ENCODE results near the gene JCAD.

JCAD gene

GRCh38 chr10:30046476-30046875, 12.9 kb downstream of the JCAD start:
- no peak for DNase-seq (ENCODE audit: low read depth)

GRCh38 chr10:30045961-30046360, 13.4 kb downstream of the JCAD start:
- no peak for DNase-seq (ENCODE audit: low read depth)

DNA sequence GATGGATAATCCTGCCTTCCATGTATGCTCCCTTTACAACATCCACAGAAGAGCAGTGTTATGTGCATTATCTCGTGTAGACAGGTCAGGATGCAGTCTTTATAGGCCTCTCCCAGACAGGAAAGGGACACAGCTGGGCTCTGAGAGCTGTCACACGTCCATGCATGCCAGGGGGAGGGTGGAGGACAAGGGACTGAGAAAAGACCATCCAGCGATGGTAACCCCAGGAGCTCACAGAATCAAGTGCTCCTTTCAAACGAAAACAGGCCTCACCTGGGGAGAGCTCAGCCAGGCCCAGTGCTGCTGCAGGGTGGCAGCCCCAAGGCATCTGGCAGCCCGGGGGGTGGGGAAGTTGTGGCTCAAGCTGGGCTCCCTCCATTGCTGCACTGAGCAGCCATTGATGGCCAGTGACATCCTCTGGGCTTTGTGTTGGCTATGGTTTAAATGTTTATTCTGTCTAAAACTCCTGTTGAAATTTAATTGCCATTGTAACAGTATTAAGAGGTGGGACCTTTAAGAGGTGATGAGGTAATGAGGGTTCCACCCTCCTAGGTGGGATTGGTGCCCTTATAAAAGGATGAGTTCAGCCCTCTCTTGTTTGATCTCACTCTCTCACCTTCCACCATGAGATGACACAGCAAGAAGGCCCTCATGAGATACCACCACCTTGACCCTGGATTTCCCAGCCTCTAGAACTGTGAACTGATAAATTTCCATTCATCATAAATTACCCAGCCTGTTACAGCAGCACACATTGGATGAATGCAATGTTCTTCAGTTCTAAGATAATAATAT, 15.7 kb downstream of the JCAD start:
- DNase-seq (ENCODE audit: low read depth) = no peak

DNA sequence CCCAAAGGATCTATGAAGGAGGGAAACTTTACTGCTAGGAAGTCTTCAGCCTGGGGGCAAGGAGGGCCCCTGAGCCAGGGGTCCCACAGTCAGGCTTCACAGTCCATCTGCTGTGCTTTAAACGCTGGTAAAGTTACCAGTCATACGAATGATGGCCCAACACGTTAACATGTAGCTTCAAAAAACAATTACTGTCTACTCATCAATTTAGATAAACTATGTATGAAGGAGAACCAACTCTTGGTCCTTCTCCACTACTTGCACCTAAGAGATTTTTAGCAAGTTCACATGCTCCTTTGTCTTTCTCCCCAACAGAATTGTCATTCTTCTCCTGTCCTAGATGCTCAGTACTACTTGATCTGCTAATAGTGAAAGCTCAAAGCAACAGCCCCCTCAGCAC, 16.6 kb downstream of the JCAD start:
- DNase-seq (ENCODE audit: low read depth) = no peak

GRCh38 chr10:30041196-30042105, 17.9 kb downstream of the JCAD start:
- no peak for DNase-seq (ENCODE audit: low read depth)

GRCh38 chr10:30040597-30040996, 18.8 kb downstream of the JCAD start:
- DNase-seq (ENCODE audit: low read depth) = no peak

DNA sequence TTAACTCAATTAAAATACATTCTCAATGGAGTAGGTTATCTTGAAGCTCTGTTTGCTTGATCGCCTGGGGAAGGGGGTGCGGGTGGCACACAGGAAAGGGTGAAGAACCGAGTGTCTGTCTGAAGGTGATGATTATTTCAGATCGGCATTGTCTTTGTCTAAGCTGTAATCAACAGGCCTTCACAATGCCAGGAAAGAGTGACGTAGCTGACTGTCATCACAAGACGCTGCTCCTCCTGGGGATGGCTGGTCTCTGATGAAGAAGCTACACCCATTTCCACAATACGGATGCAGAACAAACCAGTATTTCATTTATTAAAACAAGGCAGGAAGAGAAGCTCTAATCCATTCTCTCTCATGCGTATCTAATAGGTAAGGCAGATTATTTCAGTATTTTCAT, 19.4 kb downstream of the JCAD start:
- no peak for DNase-seq (ENCODE audit: low read depth)

DNA sequence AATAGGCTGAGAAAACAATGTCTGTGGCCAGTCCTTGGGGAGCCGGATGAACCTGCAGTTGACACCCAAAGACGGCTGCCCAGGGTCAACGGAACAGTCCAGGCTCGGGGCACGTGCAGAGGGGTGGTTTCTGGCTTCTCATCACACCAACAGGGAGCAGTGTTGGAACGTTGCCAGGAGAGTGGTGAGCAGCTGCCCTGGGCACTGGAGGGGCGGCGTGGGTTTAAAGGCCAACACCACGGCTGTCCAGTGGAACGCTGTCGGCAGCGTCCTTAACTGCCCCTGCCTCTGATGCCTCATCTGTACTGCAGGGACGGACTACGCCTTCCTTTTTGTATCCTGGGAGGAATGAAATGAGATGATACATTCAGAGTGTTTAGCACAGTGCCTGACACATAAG, 19.8 kb downstream of the JCAD start:
- DNase-seq (ENCODE audit: low read depth) = no peak

DNA sequence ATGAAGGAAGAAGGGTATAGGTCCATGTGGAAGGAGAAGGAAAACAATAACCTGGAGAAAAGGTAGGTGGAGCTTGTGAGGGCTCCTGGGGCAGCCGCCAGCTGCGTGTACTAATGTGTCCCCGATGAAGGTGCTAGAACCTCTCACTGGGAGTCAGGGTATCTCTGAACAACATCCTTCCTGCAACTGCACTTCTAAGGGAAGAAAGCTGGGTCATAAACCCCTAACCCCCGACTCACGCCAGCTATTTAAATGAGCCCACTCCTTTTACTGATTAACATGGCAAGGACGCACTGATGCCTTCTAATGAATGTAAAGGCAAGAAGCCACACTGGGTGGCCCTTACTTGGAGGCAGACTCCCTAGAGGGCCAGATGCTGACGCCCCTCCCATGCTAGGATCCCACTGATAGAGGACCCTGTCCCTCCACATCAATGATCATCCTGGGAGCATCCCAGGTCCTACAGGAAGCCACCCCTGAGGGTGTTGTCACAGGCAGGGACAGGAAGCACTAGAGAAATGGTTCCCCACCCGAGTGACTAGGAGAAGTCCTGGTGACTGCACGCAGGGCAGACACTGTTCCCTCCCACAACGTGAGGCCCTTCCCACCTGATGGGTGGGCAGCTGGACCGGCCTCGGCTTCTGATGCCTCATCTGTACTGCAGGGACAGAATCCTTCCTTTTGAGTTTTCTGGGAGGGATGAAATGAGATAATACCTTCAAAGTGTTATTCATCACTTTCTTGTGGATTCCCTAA, 20.4 kb downstream of the JCAD start:
- DNase-seq (ENCODE audit: low read depth) = no peak

DNA sequence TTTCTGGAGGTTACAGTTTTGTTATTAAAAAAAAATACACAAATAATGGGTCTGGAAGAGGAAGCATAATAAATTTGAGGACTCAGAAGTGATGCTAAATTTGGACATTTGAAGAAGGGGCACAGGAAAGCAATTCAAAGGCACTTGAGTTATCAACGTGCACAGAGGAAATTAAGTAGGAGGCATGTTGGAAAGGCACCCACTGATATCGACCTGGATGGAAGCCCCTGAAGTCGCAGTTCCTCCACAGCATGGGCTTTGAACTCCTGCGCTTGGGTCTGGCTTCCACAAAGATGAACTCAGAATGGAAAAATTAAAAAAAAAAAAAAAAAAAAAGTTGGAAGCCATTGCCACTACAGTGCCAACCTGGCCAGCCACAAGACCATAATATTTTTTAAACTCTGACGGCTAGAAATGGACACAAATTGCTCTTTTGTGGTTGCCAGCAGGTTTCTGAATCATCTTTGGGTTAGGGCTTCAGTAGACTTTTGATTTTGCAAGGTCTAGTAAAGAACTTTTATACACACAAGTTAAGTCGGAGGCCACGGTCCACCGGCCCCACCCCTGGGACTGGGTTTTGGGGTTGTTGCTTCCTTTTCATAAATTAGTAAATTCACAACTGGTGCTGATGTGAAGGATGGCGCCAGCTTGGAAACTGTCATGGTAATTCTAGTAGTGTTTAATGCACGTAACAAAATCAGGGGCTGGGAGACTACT, 21.6 kb downstream of the JCAD start:
- no peak for DNase-seq (ENCODE audit: low read depth)

DNA sequence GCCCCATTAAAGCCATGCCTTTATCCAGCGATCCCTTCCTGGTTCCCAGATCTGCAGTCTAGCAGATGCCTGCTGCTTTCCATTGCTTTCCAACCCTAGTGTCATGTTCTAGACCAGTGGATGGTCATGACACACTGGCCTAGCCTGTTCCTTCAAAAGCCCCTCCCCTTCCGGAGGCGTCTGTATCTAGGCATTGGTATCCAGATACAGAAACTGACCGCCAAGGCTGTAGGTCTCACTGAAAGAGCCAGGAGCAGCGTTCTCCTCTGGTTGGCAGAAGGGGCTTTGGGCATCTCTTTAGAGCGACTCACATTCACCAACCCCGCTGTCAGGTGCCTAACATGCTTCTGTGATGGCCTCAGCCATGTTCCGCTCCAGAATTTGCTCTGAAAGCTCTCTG, 22.6 kb downstream of the JCAD start:
- DNase-seq (ENCODE audit: low read depth) = no peak

DNA sequence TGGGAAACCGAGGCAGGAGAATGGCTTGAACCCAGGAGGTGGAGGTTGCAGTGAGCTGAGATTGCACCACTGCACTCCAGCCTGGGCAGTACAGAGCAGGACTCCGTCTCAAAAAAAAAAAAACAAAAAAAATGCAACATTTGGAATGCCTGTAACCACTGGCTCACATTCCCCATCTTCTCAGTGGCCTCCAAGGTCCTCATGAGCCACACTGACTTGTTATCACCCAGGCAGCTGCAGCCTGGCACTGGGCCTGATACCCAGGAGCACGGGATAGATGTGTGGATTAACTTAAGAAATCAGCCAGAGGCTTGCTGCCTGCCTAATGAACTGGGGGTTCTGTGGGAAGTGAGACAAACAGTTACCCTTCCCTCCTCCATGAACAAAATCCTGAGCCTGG, 23.0 kb downstream of the JCAD start:
- no peak for DNase-seq (ENCODE audit: low read depth)

- DNase-seq (ENCODE audit: low read depth) = no peak
These were observed 24.8 kb downstream of the JCAD start for GRCh38 chr10:30034433-30035137.

DNA sequence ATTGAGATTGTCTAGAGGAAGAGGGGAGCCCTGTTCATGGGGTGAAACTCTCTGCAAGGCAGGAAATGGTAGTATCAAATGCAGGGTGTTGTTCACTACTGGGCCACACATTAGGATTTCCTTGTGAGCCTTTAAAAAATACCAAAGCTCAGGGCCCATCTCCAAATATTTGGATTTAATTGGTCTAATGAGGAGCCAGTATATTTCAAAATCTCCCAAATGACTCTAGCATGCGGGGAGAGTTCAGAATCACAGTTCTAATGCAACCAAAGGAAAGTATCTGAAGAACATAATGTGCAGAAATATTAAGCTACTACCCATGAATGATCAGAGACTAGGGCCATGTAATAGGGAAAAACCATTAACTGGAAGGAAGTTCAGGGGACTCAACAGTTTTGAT, 27.3 kb downstream of the JCAD start:
- DNase-seq (ENCODE audit: low read depth) = no peak

DNA sequence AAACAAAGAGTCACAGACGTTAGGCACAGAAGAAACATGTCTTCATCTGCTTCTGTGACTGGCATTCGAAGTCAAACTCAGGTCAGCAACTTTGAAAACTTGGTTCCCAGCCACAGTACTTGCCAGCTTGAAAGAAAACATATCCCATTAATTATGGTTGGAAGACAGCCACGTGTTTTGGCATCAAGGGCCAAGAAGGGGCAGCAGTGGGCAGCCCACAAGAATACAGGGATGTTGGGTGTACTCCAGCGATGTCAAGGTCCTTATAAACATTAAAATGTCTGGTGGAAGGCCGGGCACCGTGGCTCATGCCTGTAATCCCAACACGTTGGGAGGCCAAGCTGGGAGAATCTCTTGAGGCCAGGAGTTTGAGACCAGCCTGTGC, 29.5 kb downstream of the JCAD start:
- no peak for DNase-seq (ENCODE audit: low read depth)

DNA sequence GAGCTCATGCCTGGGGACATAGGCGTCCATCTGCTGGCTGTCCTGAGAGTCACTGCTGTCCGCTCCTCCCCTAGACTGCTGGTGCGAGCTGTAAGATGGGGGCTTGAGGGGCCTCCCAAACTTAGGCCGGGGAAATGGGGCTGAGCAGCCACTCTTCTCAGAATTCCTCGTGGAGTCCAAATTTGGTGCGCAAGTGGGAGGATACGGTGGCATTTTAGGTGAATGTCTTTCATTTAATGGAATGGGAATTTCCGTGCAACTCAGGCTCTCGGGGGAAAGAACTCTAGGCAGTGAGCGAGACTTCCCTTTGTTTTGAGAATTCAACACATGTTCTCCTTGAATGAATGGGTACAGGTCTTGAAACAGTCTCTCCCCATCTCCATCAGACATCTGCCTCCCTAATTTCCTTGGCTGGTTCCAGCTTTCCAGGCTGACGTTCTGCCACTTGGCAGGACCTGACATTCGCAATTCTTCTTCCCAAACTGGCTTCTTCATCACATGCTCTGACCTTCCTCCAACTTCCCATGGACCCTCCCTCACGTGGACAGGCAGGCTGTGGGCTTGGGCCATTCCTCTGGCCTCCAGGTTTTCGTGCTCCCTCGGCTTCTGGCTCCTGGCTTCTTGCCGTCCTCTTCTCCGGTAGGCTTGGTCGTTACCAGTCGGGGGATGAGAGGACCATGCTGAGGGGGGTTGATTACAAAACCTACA, 30.1 kb downstream of the JCAD start:
- no peak for DNase-seq (ENCODE audit: low read depth)

GRCh38 chr10:30028738-30029030, 30.7 kb downstream of the JCAD start:
- DNase-seq (ENCODE audit: low read depth) = no peak

DNA sequence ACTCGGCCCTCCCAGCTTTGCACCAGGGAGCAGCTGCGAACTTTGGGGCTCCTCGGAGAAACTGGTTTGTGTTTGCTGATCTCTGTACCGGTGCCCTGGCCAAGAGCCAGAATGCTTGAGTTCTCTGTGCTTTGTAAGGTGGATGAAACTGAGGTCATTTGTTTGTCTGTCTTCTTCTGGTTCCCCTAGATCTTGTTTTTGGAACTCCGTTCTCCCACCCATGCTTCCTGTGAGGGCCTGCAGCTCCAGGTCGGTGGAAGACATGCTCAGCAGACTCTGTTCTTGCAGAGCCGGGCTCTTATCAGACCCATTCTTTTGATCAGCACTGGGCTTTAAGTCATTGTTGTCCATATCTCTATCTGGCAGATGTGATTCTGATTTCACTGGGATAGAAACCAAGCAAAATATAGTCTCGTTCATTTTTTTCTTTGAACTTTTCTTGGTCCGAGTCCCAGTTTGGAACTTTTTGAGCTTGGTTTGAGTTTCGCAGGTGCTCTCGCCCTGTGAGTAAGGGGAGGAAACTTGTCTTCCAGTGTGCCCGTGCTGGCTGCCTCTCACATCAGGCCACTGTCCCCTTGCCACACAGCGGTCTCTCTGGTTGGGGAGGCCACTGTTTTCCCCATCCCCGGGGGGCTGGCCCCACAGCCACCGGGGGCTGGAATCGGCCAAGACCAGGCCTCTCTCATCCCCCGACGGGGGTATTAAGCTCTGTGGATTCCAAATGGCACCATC, 31.2 kb downstream of the JCAD start:
- DNase-seq (ENCODE audit: low read depth) = no peak

DNA sequence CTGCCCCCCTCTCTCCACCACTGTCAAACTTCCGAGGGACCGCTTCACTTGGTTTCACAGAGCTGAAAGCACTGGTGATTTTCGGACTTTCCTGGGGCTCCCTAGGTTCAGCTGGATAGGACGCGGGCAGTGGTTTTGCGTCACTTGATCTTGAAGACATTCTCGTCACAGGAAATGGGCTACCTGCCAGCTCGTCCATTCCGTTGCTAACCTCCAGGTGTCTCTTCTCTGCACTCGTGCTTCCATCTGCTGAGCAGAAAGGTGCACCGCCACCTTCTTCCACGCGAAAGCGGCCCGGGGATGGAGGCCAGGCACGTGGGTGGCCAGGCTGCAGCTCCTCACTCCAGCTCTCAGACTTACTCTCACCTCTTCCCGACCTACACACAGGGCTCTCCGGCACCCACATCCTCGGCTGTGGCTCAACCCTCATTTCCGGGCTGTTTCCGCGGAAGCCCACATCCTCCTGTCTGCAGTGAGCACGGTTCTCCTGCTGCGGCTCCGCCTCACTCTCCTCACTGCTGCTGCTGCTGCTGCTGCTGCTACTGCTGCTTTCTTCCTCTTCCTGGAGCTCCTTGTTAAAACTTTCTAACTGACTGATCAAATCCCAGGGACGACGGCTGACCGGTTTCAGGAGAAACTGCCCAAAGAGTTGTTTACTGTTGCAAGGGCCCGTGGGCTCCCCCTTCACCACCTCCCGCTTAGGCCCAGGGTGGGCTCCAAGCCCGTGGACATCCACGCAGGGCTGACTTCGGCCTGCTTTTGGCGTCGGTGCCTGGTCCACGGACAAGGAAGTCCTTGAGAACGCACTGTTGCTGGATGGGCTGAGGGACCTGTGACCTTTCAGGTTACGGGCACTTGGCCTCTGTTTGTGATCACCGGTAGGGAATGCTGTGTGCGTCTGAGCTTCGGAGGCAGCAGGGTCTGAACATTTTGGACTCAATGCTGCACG, 32.1 kb downstream of the JCAD start:
- no peak for DNase-seq (ENCODE audit: low read depth)
